ENCODE measurements around the gene SNX24. TPM values are rescaled to one million over a fixed set of nuclear protein-coding genes. Genes with fewer than 3 reads are reported as not detected.

Gene SNX24
- total RNA-seq, 2 experiments from 2014 or later = 2.2 to 6.4 TPM

GRCh38 chr5:122880170-122880689 lies 34.8 kb downstream of the SNX24 start:
- ChIA-PET POLR2A (no interaction called here), CTCF (no interaction called here)
- Mint-ChIP-seq H3K4me1 (peaks cover 5% of the 10 kb centered on the region), H3K4me3 (no peak overlapping the region), H3K9me3 (no peaks in the 10 kb centered on the region), H3K36me3 (ENCODE audit: low read depth) (no peaks in the 10 kb centered on the region), H3K27me3 (no peaks in the 10 kb centered on the region), H3K27ac (no peak overlapping the region)
- DNase-seq = no peak

- H3K27ac Mint-ChIP-seq = no peak overlapping the region
- ChIA-PET CTCF (interaction anchor here (0.5 kb wide), 1 partner anchor 27 kb away, joined by 3 read pairs; no protein-coding TSS in a partner anchor), POLR2A (no interaction called here)
- peaks cover 5% of the 10 kb centered on the region for H3K4me1 Mint-ChIP-seq
- DNase-seq = no peak
- H3K4me3 Mint-ChIP-seq = no peak overlapping the region
- H3K27me3 Mint-ChIP-seq = no peaks in the 10 kb centered on the region
- H3K9me3 Mint-ChIP-seq = no peaks in the 10 kb centered on the region
- H3K36me3 Mint-ChIP-seq (ENCODE audit: low read depth) = no peaks in the 10 kb centered on the region
Measured at GRCh38 chr5:122880749-122881148, 35.3 kb downstream of the SNX24 start.

GRCh38 chr5:122882831-122883230 lies 37.4 kb downstream of the SNX24 start:
- no peaks in the 10 kb centered on the region for H3K36me3 Mint-ChIP-seq (ENCODE audit: low read depth)
- POLR2A ChIA-PET = no interaction called here
- H3K4me3 Mint-ChIP-seq = no peak overlapping the region

GRCh38 chr5:122885045-122885517 lies 39.7 kb downstream of the SNX24 start:
- no peak overlapping the region for H3K4me3 Mint-ChIP-seq
- H3K4me1 Mint-ChIP-seq = peaks cover 2% of the 10 kb centered on the region
- no peak overlapping the region for H3K27ac Mint-ChIP-seq
- no peak for DNase-seq
- H3K36me3 Mint-ChIP-seq (ENCODE audit: low read depth) = no peaks in the 10 kb centered on the region
- ChIA-PET CTCF (interaction anchor here (1.2 kb wide), 1 partner anchor 14 kb away, joined by 3 read pairs; no protein-coding TSS in a partner anchor), POLR2A (no interaction called here)
- H3K27me3 Mint-ChIP-seq = no peaks in the 10 kb centered on the region
- H3K9me3 Mint-ChIP-seq = no peaks in the 10 kb centered on the region

More at GRCh38 chr5:122882831-122883230, 37.4 kb downstream of the SNX24 start:
- DNase-seq = no peak
- peak overlapping the region; percentile 22 for H3K27ac Mint-ChIP-seq
- no peaks in the 10 kb centered on the region for H3K27me3 Mint-ChIP-seq
- peaks cover 2% of the 10 kb centered on the region for H3K4me1 Mint-ChIP-seq
- no peaks in the 10 kb centered on the region for H3K9me3 Mint-ChIP-seq
- CTCF ChIA-PET = no interaction called here

GRCh38 chr5:122885891-122886290 lies 40.5 kb downstream of the SNX24 start:
- H3K4me1 Mint-ChIP-seq = peaks cover 2% of the 10 kb centered on the region
- no peak overlapping the region for H3K4me3 Mint-ChIP-seq
- no peak overlapping the region for H3K27ac Mint-ChIP-seq

GRCh38 chr5:122895141-122895540 lies 49.7 kb downstream of the SNX24 start:
- ChIA-PET CTCF (no interaction called here), POLR2A (no interaction called here)
- H3K36me3 Mint-ChIP-seq (ENCODE audit: low read depth) = no peaks in the 10 kb centered on the region
- no peak for DNase-seq
- H3K4me1 Mint-ChIP-seq = no peaks in the 10 kb centered on the region
- H3K9me3 Mint-ChIP-seq = no peaks in the 10 kb centered on the region
- H3K27me3 Mint-ChIP-seq = peaks cover 4% of the 10 kb centered on the region
- H3K4me3 Mint-ChIP-seq = no peak overlapping the region
- H3K27ac Mint-ChIP-seq = no peak overlapping the region

More at GRCh38 chr5:122885891-122886290, 40.5 kb downstream of the SNX24 start:
- CTCF ChIA-PET = interaction anchor here (1.2 kb wide), 1 partner anchor 13 kb away, joined by 3 read pairs; no protein-coding TSS in a partner anchor
- Mint-ChIP-seq H3K9me3 (no peaks in the 10 kb centered on the region), H3K36me3 (ENCODE audit: low read depth) (no peaks in the 10 kb centered on the region), H3K27me3 (no peaks in the 10 kb centered on the region)
- POLR2A ChIA-PET = no interaction called here
- DNase-seq = no peak

GRCh38 chr5:122896598-122897282 lies 51.3 kb downstream of the SNX24 start:
- ChIA-PET POLR2A (no interaction called here), CTCF (no interaction called here)
- H3K4me1 Mint-ChIP-seq = no peaks in the 10 kb centered on the region

GRCh38 chr5:122897283-122897602 lies 51.8 kb downstream of the SNX24 start:
- ChIA-PET CTCF (no interaction called here), POLR2A (no interaction called here)
- no peak overlapping the region for H3K27ac Mint-ChIP-seq
- H3K36me3 Mint-ChIP-seq (ENCODE audit: low read depth) = no peaks in the 10 kb centered on the region
- no peak for DNase-seq
- H3K4me1 Mint-ChIP-seq = peaks cover 3% of the 10 kb centered on the region
- peaks cover 4% of the 10 kb centered on the region for H3K27me3 Mint-ChIP-seq
- H3K9me3 Mint-ChIP-seq = no peaks in the 10 kb centered on the region
- H3K4me3 Mint-ChIP-seq = no peak overlapping the region

More at GRCh38 chr5:122896598-122897282, 51.3 kb downstream of the SNX24 start:
- Mint-ChIP-seq H3K36me3 (ENCODE audit: low read depth) (no peaks in the 10 kb centered on the region), H3K27ac (no peak overlapping the region), H3K27me3 (peaks cover 4% of the 10 kb centered on the region), H3K4me3 (no peak overlapping the region), H3K9me3 (no peaks in the 10 kb centered on the region)
- no peak for DNase-seq

GRCh38 chr5:122901346-122901745 lies 55.9 kb downstream of the SNX24 start:
- no peak for DNase-seq
- no peak overlapping the region for H3K4me3 Mint-ChIP-seq
- H3K27me3 Mint-ChIP-seq = peaks cover 4% of the 10 kb centered on the region
- H3K27ac Mint-ChIP-seq = no peak overlapping the region
- no peaks in the 10 kb centered on the region for H3K36me3 Mint-ChIP-seq (ENCODE audit: low read depth)
- H3K9me3 Mint-ChIP-seq = no peaks in the 10 kb centered on the region
- H3K4me1 Mint-ChIP-seq = peaks cover 9% of the 10 kb centered on the region
- ChIA-PET CTCF (no interaction called here), POLR2A (interaction anchor here (0.6 kb wide), 1 partner anchor 52 kb away, joined by 8 read pairs; no protein-coding TSS in a partner anchor)

- H3K36me3 Mint-ChIP-seq (ENCODE audit: low read depth) = no peaks in the 10 kb centered on the region
- no peak overlapping the region for H3K27ac Mint-ChIP-seq
- no peak for DNase-seq
- peaks cover 4% of the 10 kb centered on the region for H3K27me3 Mint-ChIP-seq
- ChIA-PET CTCF (no interaction called here), POLR2A (no interaction called here)
- H3K4me1 Mint-ChIP-seq = peaks cover 9% of the 10 kb centered on the region
- H3K4me3 Mint-ChIP-seq = no peak overlapping the region
- no peaks in the 10 kb centered on the region for H3K9me3 Mint-ChIP-seq
Measured at GRCh38 chr5:122902263-122902662, 56.9 kb downstream of the SNX24 start.

- Mint-ChIP-seq H3K9me3 (no peaks in the 10 kb centered on the region), H3K36me3 (ENCODE audit: low read depth) (no peaks in the 10 kb centered on the region), H3K27ac (no peak overlapping the region), H3K4me1 (peaks cover 9% of the 10 kb centered on the region), H3K27me3 (no peaks in the 10 kb centered on the region), H3K4me3 (no peak overlapping the region)
- ChIA-PET POLR2A (no interaction called here), CTCF (no interaction called here)
- no peak for DNase-seq
Measured at GRCh38 chr5:122906768-122907167, 61.4 kb downstream of the SNX24 start.

- no peak overlapping the region for H3K27ac Mint-ChIP-seq
- H3K9me3 Mint-ChIP-seq = no peaks in the 10 kb centered on the region
- no peaks in the 10 kb centered on the region for H3K36me3 Mint-ChIP-seq (ENCODE audit: low read depth)
- no peak for DNase-seq
- POLR2A ChIA-PET = no interaction called here
- no peaks in the 10 kb centered on the region for H3K27me3 Mint-ChIP-seq
- CTCF ChIA-PET = interaction anchor here (0.6 kb wide), 1 partner anchor 108 kb away, joined by 4 read pairs; no protein-coding TSS in a partner anchor
- H3K4me3 Mint-ChIP-seq = no peak overlapping the region
- peaks cover 6% of the 10 kb centered on the region for H3K4me1 Mint-ChIP-seq
Measured at GRCh38 chr5:122907276-122907675, 61.9 kb downstream of the SNX24 start.

GRCh38 chr5:122908108-122908507 lies 62.7 kb downstream of the SNX24 start:
- no peak for DNase-seq
- ChIA-PET CTCF (no interaction called here), POLR2A (no interaction called here)
- Mint-ChIP-seq H3K27ac (no peak overlapping the region), H3K4me1 (no peaks in the 10 kb centered on the region), H3K9me3 (no peaks in the 10 kb centered on the region), H3K4me3 (no peak overlapping the region), H3K27me3 (no peaks in the 10 kb centered on the region), H3K36me3 (ENCODE audit: low read depth) (no peaks in the 10 kb centered on the region)

GRCh38 chr5:122908662-122909061 lies 63.2 kb downstream of the SNX24 start:
- H3K27ac Mint-ChIP-seq = no peak overlapping the region
- ChIA-PET CTCF (no interaction called here), POLR2A (no interaction called here)
- H3K4me3 Mint-ChIP-seq = no peak overlapping the region
- no peaks in the 10 kb centered on the region for H3K4me1 Mint-ChIP-seq
- no peak for DNase-seq
- H3K27me3 Mint-ChIP-seq = no peaks in the 10 kb centered on the region
- no peaks in the 10 kb centered on the region for H3K36me3 Mint-ChIP-seq (ENCODE audit: low read depth)
- H3K9me3 Mint-ChIP-seq = no peaks in the 10 kb centered on the region
